HG03280 (cell line): ENCODE results near the gene GGNBP2.
"Not testable (repeated sequence)": the region's sequence is repeated elsewhere in the genome, so short reads cannot be mapped to it uniquely, and the experiment has no call there.

Experiments used
- ATAC-seq: cut with Tn5 transposase; IDR thresholded peaks from one replicate; pipeline ENCODE4 v1.9.1; 2021; ENCODE audit warnings: mild to moderate bottlenecking, moderate library complexity; ENCODE audit not compliant: unreplicated experiment

The GGNBP2 gene

GRCh38 chr17:36600465-36600864, 55.7 kb downstream of the GGNBP2 start:
- ATAC-seq, result no peak

- peak; percentile 7 for ATAC-seq
These were observed 56.2 kb downstream of the GGNBP2 start for GRCh38 chr17:36600936-36601302.

- ATAC-seq, result peak; percentile 77
These were observed 56.7 kb downstream of the GGNBP2 start, which contains the start of gene MRM1 for GRCh38 chr17:36601303-36602029. Gene MRM1, plus strand, starts transcription at chr17:36601583. Its CDS starts 228 bp downstream, at chr17:36601811.

GRCh38 chr17:36602030-36602748, 57.5 kb downstream of the GGNBP2 start:
- ATAC-seq, result peak; percentile 9

- no peak for ATAC-seq
These were observed 58.2 kb downstream of the GGNBP2 start for GRCh38 chr17:36602924-36603384.

GRCh38 chr17:36605028-36605427, 60.3 kb downstream of the GGNBP2 start:
- ATAC-seq, result not testable (repeated sequence)

GRCh38 chr17:36608280-36608679, 63.6 kb downstream of the GGNBP2 start:
- ATAC-seq, result no peak

- ATAC-seq, result no peak
These were observed 64.2 kb downstream of the GGNBP2 start for GRCh38 chr17:36608794-36609497.

- no peak for ATAC-seq
These were observed 64.8 kb downstream of the GGNBP2 start for GRCh38 chr17:36609498-36609862.

- no peak for ATAC-seq
These were observed 65.8 kb downstream of the GGNBP2 start for GRCh38 chr17:36610474-36610873.

- ATAC-seq, result no peak
These were observed 66.8 kb downstream of the GGNBP2 start for GRCh38 chr17:36611345-36612072.

- ATAC-seq, result no peak
These were observed 67.6 kb downstream of the GGNBP2 start for GRCh38 chr17:36612323-36612722.

- no peak for ATAC-seq
These were observed 68.4 kb downstream of the GGNBP2 start for GRCh38 chr17:36613155-36613554.

- no peak for ATAC-seq
These were observed 69.4 kb downstream of the GGNBP2 start for GRCh38 chr17:36614081-36614480.

- no peak for ATAC-seq
These were observed 70.2 kb downstream of the GGNBP2 start for GRCh38 chr17:36614933-36615332.

GRCh38 chr17:36616061-36617029, 71.6 kb downstream of the GGNBP2 start:
- ATAC-seq, result no peak

GRCh38 chr17:36617773-36618172, 73.1 kb downstream of the GGNBP2 start:
- no peak for ATAC-seq

GRCh38 chr17:36623281-36623680, 78.6 kb downstream of the GGNBP2 start:
- ATAC-seq, result no peak

- no peak for ATAC-seq
These were observed 80.5 kb downstream of the GGNBP2 start for GRCh38 chr17:36625188-36625587.

GRCh38 chr17:36627101-36627500, 82.4 kb downstream of the GGNBP2 start:
- ATAC-seq, result no peak
